Activated CD4-positive, alpha-beta T cell treated with anti-CD3 and anti-CD28 coated beads for 4 hours (primary cell): ENCODE data around the gene ABCC1.

Source experiments
- DNase-seq, 2 donors: peaks; one replicate each; pipeline ENCODE4 v3.0.0-alpha.2; 2020

The ABCC1 gene

GRCh38 chr16:16051132-16051531 is 101.7 kb downstream of the ABCC1 start:
- no peak for DNase-seq

- no peak for DNase-seq
Observed at GRCh38 chr16:16052916-16053315, 103.5 kb downstream of the ABCC1 start.

GRCh38 chr16:16057102-16057501 is 107.7 kb downstream of the ABCC1 start:
- no peak for DNase-seq

- DNase-seq = no peak
Observed at GRCh38 chr16:16059160-16059559, 109.7 kb downstream of the ABCC1 start.

- DNase-seq = no peak
Observed at GRCh38 chr16:16059895-16060590, 110.6 kb downstream of the ABCC1 start.

- no peak for DNase-seq
Observed at GRCh38 chr16:16062023-16062937, 112.9 kb downstream of the ABCC1 start.

DNA sequence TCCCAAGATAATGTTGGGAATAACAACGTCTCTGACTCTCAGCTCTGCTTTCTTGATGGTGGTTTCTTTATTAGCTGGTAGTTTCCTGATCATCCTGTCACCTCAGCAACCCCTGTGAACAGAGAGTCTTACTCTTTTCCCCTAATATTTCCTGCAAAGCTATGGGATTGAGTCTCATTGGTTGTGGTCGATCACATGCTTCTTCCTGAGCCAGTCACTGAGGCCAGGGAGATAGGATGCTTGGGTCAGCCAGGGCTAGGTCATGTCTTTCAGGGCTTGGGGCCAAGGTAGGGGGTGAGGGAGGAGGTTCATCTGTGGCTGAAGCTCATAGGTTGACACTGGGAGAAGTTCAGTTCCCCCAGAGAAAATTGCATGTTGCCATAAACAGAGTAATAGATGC is 114.3 kb downstream of the ABCC1 start:
- no peak for DNase-seq

DNA sequence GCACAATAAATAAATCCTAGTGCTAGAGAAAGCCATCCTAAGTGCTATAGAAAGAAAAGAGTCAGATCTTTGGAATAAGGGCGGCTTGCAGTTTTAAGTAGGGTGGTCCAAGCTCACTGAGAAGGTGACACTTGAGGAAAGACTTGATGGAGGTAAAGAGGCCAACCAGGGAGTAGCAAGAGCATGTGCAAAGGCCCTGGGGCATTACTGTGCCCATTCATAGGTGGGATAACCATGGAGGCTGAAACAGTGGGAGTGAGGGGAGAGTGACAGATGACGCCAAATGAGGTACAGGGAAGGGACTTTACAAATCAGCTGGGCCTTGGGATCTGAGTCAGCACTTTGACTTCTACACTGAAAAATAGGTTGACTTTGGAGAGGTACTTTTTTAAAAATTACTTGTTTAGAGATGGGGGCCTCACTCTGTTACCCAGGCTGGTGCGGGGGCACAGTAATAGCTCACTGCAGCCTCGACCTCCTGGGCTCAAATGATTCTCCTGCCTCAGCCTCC is 115.5 kb downstream of the ABCC1 start:
- DNase-seq = no peak

DNA sequence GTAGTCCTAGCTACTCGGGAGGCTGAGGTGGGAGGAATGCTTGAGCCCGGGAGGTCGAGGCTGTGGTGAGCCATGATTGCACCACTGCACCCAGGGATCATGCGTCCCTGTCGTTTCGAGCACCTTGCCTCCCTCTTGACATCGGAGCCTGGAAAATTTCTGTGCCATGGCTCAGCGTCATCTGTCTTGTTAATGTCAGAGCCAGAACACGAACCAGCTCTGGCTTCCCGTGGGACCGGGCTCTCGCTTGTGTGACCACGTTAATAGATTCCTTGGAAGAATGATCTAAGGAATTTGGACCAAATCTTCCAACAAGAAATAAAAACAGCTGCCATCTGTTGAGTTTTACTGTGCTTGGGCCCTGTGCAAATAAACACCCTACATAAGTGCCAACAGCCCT is 117.7 kb downstream of the ABCC1 start:
- no peak for DNase-seq

- no peak for DNase-seq
Observed at GRCh38 chr16:16071631-16072244, 122.3 kb downstream of the ABCC1 start.

DNA sequence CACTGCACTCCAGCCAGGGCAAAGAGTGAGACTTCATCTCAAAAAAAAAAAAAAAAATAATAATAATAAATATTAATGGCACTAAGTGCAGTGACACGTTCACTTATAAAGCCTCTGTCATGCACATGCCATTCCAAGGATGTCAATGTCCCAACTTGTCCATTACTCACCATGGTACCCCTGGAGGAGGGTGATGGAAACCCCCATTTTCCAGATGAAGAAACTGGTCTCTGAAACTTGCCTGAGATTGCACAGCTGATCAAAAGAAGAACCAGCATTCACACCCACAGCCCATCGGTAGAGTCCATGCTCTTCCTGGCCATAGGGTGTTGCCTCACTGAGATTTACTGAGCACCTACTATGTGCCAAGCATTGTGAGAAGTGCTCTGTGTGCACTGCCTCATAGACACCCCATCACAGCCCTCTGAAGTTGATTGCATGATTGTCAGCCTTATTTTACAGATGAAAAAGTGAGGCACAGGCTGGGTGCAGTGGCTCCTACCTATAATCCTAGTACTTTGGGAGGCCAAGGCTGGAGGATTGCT is 123.7 kb downstream of the ABCC1 start:
- DNase-seq = no peak

GRCh38 chr16:16073891-16074881 is 124.8 kb downstream of the ABCC1 start:
- no peak for DNase-seq

DNA sequence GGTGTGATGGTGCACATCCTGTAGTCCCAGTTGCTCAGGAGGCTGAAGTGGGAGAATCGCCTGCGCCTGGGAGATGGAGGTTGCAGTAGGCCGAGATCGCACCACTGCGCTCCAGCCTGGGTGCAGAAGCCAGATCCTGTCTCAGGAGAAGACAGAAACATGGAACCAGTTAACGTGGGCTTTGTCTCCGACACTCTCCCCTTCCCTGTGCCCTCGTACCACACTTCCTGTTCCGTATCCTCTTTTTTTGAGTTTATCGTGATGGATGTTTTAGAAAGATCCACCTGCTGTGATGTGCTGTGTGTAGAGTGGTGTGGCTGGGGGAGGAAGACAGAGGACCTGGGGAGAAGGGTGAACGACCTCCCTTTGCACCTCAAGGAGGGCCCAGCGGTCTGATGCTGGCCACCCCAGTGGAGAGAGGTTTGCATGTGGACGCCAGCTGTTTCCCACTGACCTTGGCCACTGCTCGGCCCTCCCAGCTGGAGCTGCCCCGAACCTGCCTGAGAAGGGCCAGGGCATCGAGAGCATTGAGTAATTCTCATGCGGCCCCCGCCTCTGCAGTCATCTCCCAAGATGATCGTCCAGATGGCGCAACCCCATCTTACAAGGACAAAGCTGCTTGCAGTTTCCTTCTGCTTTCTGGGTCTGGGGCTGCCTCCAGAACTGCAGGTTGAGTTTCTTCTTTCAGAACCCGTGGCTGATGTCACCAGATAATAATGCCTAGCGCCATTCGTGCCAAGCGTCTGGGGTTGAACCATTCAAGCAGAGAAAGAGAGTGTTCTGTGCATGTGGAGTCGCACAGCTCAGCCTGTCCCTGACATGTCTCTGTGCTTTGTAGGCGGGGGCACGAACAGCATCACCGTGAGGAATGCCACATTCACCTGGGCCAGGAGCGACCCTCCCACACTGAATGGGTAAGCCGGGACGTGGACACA is 126.3 kb downstream of the ABCC1 start:
- DNase-seq = no peak

DNA sequence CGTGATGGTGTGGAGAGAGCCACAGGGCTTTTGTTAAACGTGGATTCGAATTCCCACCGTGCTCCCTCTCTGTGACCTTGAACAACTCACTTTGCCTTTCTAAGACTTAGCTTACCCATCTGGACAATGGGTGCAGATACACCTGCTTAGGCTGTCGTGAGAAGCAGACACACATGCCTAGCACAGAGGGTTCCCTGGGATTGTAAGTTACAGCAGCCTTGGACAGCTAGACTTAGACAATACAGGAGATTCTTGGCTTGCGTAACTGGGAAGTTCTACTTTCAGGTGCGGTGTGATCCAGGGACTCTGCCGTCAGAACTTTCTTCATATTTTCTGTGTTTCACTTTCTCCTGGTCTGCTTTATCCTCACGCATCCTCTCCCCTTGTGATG is 127.0 kb downstream of the ABCC1 start:
- no peak for DNase-seq

- no peak for DNase-seq
Observed at GRCh38 chr16:16080465-16081065, 131.1 kb downstream of the ABCC1 start.

GRCh38 chr16:16081141-16081540 is 131.7 kb downstream of the ABCC1 start:
- no peak for DNase-seq

GRCh38 chr16:16082255-16082654 is 132.8 kb downstream of the ABCC1 start:
- DNase-seq = no peak

DNA sequence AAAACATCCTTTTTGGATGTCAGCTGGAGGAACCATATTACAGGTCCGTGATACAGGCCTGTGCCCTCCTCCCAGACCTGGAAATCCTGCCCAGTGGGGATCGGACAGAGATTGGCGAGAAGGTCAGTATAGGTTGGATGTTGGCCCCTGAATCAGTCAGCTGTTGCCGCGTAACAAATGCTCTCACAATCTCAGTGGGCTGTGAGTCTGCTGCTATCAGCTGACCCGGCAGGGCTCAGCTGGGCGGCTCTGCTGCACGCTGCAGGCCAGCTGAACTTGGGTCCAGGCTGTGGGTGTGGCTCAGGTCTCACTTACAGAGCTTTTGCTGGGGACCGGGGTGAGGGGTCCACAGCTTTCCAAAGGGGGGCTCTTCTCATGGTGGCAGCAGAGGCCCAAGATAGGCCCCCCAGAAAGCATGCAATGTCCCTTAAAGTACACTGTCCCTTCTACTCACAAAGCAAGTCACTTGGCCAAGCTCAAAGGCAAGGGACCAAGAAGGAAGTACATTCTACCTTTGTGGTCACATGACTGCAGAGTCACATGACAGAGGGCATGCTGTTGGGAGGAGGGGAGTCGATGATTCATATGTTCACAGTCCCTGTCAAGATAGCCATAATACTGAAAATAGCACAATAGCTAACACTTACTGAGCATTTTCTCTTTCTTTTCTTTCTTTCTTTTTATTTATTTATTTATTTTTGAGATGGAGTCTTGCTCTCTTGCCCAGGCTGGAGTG is 134.2 kb downstream of the ABCC1 start:
- DNase-seq = peak; percentile 10 to 20

DNA sequence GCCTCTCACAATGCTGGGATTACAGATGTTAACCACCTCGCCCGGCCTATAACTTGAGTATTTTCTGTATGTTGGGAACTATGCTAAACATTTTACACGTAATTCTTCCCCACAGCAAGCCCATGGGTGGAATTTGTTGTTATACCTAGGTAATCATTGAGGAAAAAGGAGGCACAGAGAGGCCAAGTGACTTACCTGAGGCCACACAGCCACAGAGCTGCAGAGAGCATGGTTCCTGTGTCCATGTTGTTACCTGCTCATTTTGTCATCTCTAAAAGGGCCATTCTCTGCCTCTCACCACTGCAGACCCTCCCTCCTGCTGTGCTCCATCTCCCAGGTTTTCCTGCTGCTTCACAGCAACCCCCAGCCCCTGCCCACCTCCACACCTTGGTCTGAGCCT is 135.5 kb downstream of the ABCC1 start:
- DNase-seq = no peak
